OCI-LY1 (cell line): ENCODE measurements around the gene KCNC4.

Experiments
- CTCF ChIP-seq: fragments of 200-600 bp; sonication (generic), shearing (Covaris generic); IDR thresholded peaks from 2 replicates; pipeline ENCODE4 v1.5.1; 2017; ENCODE audit warnings: mild to moderate bottlenecking, antibody characterized with exemption, low read length, moderate library complexity, mixed read lengths
- EZH2 ChIP-seq: fragments of 200-600 bp; sonication (generic), shearing (Covaris generic); IDR thresholded peaks from 2 replicates; pipeline ENCODE4 v1.8.0; 2017; ENCODE audit warnings: borderline replicate concordance, mixed run types, mild to moderate bottlenecking, antibody characterized with exemption, low read length, moderate library complexity, mixed read lengths

GRCh38 chr1:110224240-110224995 lies 14.3 kb downstream of the KCNC4 start:
- TF ChIP-seq CTCF: no peak
- no peak for TF ChIP-seq EZH2
